NOMO-1 (cell line): ENCODE measurements around the gene CAPN12.

Experiments
- DNase-seq, 2 experiments: peaks; one replicate each; lab custom pipeline; 2025; ENCODE audit not compliant: unreplicated experiment in 2 of 2; lab: John Stamatoyannopoulos, UW

The CAPN12 gene

DNA sequence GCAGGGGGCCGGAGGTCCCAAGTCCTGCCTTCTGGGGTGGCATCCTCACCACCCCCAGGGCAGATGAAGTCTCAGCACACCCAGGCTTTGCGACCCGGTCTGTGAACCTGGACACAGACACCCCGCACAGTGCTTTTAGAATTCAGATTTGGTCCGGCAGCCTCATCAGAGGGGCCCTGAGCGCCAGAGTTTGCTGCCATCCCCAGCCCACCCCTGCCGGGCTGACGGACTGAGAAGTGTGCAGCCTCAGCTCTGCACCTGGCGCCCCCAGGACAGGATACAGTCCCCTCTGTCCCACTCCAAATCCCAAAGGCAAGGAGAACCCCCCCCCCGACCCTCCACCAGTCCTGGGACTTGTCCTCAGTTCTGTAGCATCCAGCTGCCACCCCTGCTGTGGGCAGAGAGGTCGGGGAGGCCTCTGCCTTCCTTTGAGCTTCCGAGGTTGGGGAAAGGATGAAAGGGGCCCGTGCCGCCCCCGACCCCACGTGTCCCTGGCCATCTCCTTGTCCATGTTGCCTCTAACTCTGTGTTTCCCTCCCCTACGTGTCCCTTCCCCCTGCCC lies 16.9 kb downstream of the CAPN12 start:
- DNase-seq: no peak

- no peak for DNase-seq
Measured at GRCh38 chr19:38726761-38727301, 17.4 kb downstream of the CAPN12 start.

GRCh38 chr19:38726284-38726673 lies 18.0 kb downstream of the CAPN12 start:
- no peak for DNase-seq

DNA sequence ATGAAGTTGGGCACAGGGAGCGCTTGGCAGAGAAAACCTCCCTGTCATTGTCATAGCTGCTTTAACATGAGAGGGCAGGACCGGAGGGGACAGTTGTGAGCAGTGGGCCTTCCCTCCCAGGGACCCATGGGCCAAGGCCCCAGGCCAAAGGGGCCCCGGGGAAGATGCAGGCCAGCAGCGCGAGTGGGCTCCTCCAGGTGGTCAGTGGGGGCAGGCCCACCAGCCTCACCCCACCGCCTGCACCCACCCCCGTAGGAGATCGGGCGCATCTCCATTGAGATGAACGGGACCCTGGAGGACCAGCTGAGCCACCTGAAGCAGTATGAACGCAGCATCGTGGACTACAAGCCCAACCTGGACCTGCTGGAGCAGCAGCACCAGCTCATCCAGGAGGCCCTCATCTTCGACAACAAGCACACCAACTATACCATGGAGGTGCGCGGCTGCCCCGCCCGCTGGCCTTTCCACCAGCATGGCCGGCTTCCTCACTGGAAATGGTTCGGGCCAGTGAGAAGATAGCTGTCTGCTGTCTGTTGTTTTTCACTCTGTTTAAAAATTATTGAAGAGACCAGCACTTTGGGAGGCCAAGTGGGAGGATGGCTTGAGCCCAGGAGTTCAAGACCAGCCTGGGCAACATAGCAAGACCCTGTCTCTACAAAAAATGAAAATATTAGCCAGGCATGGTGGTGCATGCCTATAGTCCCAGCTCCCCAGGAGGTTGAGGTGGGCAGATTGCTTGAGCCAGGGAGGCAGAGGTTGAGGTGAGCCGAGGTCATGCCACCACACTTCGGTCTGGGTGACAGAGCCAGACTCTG lies 18.6 kb downstream of the CAPN12 start:
- DNase-seq: no peak

DNA sequence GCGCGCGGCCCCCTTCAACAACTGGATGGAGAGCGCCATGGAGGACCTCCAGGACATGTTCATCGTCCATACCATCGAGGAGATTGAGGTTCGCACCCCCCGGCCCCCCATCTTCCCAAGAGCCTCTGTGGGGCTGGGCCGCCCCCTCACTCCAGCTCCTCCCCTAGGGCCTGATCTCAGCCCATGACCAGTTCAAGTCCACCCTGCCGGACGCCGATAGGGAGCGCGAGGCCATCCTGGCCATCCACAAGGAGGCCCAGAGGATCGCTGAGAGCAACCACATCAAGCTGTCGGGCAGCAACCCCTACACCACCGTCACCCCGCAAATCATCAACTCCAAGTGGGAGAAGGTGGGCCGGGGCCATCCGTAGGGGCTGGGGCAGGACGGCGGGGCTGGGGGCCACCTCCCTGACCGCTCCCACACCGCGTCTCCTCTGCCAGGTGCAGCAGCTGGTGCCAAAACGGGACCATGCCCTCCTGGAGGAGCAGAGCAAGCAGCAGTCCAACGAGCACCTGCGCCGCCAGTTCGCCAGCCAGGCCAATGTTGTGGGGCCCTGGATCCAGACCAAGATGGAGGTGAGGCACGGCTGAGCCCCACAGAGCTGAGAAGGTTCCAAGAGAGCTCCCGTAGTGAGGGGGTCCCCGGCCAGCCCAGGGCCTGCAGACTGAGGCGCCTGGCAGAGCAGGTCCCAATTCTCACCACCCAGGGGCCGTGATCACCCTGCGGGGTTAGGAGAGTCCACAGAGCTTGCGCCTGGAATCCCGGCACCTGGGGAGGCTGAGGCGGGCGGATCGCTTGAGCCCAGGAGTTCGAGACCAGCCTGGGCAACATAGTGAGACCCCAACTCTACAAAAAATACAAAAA lies 20.1 kb downstream of the CAPN12 start:
- DNase-seq: no peak

- DNase-seq: no peak
Measured at GRCh38 chr19:38723606-38723965, 20.7 kb downstream of the CAPN12 start.

DNA sequence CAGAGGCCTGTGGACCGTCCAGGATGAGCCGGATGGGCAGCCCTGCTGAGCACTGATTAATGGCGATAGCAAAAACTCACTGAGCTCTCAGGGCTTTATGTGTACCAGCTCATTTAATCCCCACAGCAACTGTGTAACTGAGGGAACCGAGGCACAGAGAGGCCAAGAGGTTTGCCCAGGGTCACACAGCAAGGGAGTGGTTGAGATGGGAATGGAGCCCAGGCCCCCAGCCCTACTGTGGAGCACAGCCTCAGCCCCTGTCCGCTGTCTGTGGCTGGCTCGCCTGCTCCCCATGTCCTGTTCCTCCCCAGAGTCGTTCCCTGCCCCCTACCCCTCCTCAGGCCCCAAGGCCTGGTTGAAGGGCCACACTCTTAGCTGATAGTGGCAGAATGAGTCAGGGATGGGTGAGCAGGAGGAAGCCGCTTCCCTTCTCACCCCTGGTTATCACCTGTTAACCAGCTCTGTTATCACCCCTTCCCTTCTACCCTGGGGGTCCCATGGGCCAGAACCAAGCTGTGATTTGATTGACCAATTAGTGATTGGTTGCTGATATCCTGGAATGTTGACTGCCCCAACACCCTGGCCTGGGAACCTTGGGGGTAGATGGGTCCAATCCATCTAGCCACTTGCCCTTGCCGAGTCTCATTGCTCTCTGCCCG lies 21.2 kb downstream of the CAPN12 start:
- no peak for DNase-seq

DNA sequence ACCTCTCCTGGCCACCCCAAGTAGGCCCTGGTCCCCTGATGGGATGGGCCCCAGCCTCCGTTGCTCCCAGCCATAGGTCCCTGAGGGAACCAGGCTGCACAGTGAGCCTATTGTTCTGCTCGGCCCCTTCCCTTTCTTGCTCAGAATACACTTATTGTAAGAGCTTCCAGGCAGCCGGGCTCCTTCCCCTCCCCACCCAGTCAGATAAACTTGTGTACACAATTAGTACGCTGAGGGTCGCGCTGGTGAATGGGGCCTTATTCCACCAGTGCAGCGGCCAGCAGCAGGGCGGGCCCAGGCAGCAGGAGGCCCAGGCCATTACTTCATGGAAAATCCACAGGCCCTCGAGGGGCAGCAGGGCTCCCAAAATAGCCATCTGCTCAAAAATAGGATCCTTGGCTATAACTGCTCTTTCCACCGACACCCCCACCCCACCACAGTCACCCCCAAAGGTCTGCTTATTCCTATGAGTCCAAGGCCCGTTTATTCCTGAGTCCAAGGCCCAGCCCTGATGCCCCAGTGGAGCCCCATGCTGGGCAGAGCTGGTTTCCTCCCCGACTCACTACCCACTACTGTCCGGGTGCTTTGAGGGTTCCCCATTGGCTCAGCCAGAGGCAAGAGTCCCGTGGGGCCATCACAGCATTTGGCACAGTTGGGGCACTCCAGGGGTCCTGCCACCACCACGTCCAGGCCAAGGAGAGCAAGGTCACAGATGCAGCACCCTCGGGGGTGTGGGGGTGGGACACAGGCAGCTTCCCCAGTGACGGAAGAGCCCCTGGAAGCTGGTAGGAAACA lies 22.1 kb downstream of the CAPN12 start:
- no peak for DNase-seq

GRCh38 chr19:38721496-38721895 lies 22.8 kb downstream of the CAPN12 start:
- DNase-seq: no peak

DNA sequence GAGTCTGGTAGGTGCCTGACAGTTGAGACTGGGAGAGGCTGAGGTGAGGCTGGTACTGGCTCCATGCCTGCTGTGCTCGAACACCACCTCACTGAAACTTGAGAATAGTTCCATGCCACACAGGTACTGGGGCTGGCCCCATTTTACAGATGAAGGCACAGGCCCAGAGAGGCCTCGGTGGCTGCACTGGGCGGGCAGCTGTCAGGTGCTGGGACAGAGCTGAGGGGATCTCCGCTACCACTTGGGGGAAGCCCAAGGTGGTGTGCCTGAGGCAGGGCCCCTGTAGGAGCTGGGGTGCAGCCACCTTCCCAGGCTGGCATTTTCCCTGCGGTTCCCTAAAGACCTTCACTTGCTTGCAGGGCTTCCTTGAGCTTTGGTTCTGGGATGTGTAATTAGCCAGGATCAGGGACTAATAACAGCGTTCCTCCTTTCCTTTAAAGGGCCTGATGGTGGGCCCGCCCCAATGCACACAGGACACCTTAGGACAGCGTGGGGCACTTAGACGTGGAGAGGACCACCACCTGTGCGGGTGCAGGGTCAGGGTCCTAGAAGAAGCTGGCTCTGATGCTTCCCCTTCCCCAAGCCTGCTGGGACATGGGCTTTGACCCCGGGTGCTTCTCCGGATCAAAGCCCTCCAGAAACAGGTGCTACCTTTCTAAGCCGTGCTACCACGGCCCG lies 23.6 kb downstream of the CAPN12 start:
- DNase-seq: no peak

GRCh38 chr19:38719761-38720558 lies 24.3 kb downstream of the CAPN12 start:
- DNase-seq: no peak

GRCh38 chr19:38718747-38719543 lies 25.3 kb downstream of the CAPN12 start:
- no peak for DNase-seq

DNA sequence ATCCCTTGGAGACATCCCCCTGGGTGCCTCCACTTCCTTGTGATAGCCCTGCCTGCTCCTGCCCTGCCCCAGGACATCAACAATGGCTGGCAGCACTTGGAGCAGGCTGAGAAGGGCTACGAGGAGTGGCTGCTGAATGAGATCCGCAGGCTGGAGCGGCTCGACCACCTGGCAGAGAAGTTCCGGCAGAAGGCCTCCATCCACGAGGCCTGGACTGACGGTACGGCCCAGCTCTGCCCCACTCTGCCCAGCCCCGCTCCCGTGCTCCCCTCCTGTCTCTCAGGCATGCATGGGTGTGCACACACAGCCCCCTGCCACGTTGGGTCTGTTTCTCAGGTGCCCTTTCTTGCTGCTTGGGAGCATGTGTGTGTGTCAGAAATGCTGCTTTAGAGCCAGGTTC lies 26.4 kb downstream of the CAPN12 start:
- no peak for DNase-seq

DNA sequence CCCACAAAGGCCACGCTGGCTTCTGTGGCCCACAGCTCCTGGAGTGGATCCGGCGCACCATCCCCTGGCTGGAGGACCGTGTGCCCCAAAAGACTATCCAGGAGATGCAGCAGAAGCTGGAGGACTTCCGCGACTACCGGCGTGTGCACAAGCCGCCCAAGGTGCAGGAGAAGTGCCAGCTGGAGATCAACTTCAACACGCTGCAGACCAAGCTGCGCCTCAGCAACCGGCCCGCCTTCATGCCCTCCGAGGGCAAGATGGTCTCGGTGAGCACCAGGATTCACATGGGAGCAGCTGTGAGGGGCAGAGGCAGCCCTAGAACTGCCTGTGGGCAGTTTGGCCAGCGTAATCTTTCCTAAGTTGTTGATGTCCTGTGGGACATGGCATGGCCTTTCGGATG lies 27.2 kb downstream of the CAPN12 start:
- no peak for DNase-seq

GRCh38 chr19:38715555-38715954 lies 28.7 kb downstream of the CAPN12 start:
- no peak for DNase-seq

- no peak for DNase-seq
Measured at GRCh38 chr19:38714354-38714778, 29.9 kb downstream of the CAPN12 start.

GRCh38 chr19:38713865-38714264 lies 30.4 kb downstream of the CAPN12 start:
- no peak for DNase-seq

DNA sequence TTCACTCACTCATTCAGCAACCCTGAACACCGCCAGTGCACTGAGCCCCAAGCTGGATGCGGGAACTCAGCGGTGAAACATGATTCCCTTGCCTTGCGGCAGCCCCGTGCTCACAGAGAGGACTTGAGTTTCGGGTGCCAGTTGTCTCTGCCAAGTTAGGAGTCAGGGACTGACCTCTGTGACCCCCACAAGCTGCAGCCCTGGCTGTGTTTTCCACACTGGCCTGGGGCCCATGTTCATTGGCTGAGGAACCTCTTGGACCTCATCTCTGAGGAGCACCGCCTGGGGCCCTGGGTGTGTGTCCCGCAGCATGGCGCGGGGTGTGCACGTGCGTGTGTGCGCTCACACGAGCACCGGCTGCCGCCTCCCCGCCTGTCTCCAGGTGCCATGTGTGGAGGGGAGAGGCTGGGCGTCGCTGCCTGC lies 31.0 kb downstream of the CAPN12 start:
- DNase-seq: no peak
